Suppressor macrophage treated with lipopolysaccharide for 1 hour (primary cell): ENCODE data around the gene LARGE1.

ENCODE experiments used
- DNase-seq, 3 donors: peaks; one replicate each; pipeline ENCODE4 v3.0.0-alpha.2; 2020 to 2022

The LARGE1 gene

GRCh38 chr22:33771136-33771535, 149.1 kb downstream of the LARGE1 start:
- DNase-seq: no peak

- DNase-seq: no peak
These were observed 149.6 kb downstream of the LARGE1 start for GRCh38 chr22:33770723-33771122.

GRCh38 chr22:33766091-33766490, 154.2 kb downstream of the LARGE1 start:
- no peak for DNase-seq

DNA sequence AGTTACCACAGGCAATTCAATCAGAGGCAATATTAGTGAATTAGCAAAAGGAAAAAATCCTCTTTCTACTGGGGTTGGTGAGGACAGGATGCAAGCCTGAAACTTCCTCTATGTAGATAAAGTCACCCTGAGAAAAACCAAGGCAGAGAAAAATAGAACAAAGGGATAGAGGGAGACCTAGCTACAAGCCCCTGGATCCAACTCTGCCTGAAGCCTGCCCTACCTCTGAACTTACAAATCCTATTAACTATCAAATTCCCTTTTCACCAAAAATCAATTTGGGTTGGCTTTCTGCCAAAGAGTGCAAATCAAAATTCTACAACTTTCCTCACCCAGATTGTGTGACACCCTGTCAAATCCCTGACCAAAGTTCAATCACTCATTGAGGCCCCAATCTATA, 161.3 kb downstream of the LARGE1 start:
- DNase-seq: no peak

- DNase-seq: no peak
These were observed 162.3 kb downstream of the LARGE1 start for GRCh38 chr22:33757802-33758483.

DNA sequence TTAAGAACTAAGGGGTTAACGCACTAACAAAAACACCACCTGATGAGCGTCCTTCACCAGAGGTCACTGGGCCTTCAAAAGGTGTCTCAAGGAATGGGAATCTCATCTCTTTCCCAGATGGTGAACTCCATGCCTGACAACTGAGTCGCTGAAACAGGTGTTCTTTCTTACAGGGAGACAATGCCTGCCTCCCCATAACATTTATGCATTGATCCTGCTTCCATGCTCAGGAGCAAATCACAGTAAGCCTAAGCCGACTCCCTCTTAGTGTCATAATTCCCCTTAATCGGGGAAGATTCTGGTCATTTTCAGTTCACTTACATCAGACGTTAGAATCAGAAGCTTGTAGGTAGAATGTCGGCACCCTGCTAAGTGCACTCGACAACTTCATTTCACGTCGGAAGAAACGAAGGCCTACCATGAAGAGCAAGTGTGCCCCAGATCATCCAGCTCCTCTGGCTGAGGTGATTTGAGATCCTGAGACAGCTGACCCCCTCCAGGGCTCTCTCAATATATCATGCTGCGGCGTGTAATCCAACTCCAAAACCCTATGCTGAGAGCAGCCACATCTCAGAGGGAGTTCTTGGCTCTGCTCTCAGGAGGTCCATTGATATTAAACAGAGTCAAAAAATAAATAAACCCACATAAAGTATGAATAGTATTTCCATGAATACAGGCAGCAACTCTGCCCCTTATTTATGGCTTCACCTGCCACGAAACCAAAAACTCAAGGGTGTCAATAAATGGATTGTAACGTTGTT, 163.1 kb downstream of the LARGE1 start:
- no peak for DNase-seq

DNA sequence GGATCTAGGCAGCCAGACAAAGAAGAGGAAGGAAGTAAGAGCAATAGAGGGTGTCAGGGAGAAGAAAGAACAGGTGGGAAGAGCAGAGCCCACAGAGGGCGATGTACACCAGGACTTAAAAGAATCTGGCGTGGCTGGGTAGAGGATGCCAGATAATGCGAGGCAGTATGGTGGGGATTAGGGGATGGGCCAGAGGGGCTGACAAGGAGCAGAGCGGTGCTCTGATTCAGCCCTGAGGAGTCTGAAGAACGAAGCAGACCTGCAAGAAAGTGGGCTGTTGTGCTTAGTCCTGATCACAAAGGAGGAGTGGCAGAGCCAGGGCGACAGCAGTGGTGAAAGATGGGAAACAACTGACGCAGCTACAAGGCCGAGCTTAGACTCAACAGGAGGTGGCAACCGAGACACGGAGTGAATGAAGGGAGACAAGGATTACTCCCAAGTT, 163.7 kb downstream of the LARGE1 start:
- DNase-seq: no peak

GRCh38 chr22:33748714-33749113, 171.6 kb downstream of the LARGE1 start:
- DNase-seq: no peak

DNA sequence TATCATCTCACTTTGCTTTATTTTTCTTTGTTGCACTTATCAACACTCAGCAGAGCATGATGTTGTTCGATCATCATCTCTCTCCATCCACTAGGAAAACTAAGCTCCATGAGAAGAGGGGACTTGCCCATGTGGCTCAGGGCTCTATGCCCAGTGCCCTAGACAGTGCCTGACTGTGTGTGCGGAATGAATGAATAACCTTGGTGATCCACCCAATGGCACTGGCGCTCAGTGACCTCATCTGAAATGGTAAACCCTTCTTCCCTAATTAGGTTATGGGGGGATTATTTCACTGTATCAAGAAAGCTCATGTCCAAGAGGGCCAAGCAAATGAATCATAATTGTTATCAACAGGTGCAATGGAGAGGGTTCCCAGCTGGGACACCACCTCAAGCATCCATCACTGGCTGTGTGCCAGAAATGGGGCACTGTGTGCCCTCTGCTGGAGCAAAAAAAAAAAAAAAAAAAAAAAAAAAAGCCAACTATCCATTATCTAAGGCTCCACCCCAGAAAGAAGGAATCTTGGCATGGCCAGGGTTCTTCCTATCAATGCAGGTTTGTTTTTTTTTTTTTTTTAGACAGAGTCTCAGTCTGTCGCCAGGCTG, 172.6 kb downstream of the LARGE1 start:
- DNase-seq: no peak

DNA sequence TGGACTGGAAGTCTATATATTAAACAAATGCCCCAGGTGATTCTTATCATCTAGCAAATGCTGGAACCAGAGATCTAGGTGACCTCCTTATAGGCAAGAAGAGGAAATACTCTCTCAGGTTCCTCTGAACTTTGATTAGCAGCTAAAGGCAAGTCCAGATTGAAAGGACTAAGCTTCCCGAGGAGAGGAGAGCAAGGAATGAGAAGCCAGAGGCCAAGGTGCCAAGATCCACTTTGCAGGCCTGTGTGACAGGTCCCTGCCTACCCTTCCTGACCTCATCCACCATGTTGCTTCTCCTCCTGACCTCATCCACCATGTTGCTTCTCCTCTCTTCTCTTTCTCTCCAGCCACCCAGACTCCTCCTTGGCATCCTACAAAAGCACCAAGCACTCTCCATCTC, 173.2 kb downstream of the LARGE1 start:
- no peak for DNase-seq

DNA sequence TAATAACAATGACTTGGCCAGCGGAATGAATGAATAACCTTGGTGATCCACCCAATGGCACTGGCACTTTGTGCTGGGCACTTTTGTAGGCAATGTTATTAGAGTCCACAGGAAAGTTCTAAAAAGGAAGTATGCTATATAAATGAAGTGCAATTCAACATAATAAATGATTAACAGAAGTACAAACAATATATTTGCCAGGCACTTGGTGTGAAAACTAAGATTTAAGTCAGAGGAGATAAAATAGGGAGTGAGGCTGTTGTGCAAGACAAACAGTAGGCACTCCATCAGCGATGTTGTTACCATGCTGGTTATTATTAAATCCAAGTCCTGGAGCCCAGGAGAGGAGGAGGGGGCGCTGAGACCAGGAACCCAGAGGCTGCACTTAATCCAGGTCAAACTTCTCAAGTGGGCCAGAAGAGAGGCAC, 173.8 kb downstream of the LARGE1 start:
- DNase-seq: no peak

DNA sequence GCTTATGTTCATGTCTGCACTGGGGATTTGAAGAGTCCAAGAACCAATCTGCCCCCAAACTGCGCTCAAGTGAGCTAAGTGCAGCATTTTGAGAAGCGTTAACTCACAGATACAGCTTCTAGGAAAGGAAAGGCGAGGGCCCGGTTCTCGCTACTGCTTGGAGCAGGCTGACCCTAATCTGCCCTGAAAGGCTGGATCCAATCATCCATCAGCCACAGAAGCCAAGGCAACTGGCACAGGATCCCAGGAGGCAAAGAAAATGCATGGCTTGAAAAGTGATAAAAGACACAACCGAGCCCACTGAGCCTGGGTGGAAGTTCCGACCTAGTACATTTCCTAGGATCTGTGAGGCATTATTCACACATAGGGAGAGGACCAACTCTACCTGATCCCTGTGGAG, 174.8 kb downstream of the LARGE1 start:
- no peak for DNase-seq

DNA sequence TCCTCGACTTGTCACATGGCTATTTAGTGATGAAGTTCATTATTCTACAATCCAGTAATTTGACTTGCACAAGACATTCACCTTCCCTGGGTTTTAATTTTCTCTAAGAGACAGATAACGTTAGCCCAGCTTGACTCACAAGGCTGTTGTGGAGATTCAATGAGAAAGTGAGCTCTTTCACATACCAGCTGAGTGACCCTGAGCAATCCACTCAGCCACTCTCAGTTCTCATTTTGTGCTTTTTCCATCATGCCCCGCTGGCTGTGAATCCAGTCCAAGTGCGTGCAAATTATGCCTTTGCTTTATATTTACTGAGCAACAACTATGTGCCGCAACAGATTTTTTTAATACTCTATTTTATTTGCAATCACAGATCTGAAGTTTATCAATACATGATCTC, 176.5 kb downstream of the LARGE1 start:
- DNase-seq: no peak

GRCh38 chr22:33741025-33741424, 179.3 kb downstream of the LARGE1 start:
- no peak for DNase-seq

DNA sequence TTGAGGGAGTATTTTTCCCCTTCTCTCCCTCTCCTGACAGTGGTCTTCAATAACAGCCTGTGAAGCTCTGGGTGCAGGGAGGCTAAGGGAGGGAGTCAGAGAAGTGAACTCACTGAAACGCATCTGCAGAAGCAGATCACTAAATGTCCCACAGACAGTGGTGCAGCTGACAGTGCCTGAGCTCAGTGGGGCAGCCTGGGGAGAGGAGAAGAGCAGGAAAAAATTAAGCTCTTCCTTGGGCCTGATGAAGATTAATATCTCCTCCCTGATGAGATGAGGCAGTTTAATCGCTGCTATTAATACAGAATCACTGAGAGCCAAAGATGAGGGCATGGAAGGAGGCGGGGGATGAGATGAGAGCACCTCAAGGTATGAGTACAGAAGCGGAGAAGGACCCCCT, 180.8 kb downstream of the LARGE1 start:
- DNase-seq: no peak

GRCh38 chr22:33737662-33738061, 182.6 kb downstream of the LARGE1 start:
- no peak for DNase-seq

DNA sequence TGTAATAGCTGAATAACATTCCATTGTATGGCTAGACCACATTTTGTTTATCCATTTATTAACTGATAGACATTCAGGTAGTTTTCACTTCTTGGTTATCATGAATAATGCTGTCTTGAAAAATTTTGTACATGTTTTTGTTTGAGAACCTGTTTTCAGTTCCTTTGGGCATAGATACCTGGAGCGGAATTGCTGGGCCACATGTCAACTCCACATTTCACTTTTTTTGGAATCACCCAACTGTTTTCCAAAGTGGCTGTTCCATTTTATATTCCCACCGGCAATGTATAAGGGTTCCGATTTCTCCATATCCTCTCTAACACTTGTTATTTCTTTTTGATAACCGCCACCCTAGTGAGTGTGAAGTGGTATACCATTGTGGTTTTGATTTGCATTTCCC, 184.3 kb downstream of the LARGE1 start:
- no peak for DNase-seq

GRCh38 chr22:33728847-33729246, 191.4 kb downstream of the LARGE1 start:
- no peak for DNase-seq

- DNase-seq: no peak
These were observed 194.0 kb downstream of the LARGE1 start for GRCh38 chr22:33726294-33726734.

- DNase-seq: no peak
These were observed 196.4 kb downstream of the LARGE1 start for GRCh38 chr22:33723915-33724314.

DNA sequence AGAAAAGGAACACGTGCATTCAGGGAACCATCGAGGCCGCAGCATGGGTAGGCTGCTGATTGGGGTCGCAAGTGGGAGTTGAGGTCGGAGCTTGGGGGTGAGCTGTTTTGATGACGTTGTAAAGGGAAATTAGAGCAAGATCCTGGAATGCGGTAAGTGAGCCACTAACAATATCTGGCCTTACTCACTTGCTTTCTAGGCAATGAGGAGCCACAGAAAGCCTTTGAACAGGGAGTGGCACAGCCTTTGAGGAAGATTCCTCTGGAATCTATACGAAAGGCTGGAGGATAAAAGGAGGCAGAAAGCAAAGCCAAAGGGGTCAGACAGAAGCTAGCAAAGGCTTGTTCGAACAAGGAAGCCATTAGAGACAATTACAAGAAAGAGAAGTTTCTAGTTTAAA, 197.5 kb downstream of the LARGE1 start:
- DNase-seq: no peak

DNA sequence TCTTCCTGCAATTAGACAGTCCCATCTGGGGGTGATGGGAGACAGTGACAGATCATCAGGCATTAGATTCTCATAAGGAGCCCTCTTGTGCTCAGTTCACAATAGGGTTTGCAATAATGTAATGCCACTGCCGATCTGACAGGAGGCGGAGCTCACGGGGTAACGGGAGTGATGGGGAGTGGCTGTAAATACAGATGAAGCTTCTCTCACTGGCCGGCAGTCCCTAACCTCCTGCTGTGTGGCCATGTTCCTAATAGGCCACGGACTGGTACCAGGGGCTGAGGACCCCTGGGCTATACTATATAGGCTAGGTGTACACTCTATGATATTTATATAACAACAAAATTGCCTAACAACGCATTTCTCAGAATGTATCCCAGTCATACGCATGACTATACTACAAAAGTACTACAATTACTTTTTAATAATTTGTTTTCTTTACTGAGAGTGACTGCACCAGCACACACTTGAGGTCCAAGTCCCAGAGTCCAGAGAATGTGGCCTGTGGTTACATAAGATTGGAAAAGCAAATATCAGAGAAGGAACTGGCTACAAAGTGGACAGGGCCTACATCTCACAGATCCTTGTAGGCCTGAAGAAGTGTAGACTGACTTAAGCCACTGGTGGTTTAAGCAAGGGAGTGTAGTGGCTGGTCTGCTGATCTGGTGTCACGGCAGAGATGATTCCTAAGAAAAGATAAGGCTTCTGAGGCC, 200.0 kb downstream of the LARGE1 start:
- no peak for DNase-seq

DNA sequence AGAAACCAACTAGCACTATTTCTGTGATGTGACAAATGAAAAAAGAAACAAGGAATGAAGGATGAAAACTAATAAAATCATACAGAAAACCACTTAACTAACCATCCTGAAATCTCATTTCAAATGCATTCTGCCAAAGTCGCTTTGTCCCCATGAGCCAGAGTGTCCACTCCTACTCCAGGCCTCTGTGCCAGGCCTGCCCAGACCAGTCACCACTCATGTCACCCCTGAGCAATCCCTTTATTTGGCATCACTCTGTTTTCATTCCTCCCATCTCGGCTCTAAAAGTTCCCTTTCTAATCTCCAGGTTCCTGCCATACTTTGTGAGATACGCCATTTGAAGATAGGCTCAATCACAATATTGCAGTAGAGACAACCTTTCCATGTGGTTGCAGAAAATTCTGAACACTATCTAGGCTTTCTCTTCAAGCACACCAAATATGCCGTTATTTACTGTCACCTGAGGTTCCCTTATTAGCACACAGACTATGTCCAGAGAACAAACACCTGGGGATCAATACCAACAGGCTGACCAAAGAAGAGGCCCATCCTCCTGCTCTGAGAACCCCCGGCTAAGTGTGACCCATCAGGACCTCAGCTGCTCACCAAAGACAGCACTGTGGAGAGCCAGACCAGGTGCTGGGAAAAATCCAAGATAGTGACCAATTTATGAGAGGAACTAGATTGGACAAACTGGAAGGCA, 202.4 kb downstream of the LARGE1 start:
- DNase-seq: no peak
